Left ventricle myocardium inferior (tissue), 1 donor: ENCODE measurements around the gene FHL5. TPM values are rescaled to one million over a fixed set of nuclear protein-coding genes. Genes with fewer than 3 reads are reported as not detected.

Experiments
- DNase-seq: peaks from one replicate; pipeline ENCODE4 v3.0.0-alpha.2; 2020
- H3K27ac ChIP-seq: fragments of 200-600 bp; replicated peaks from 2 replicates; pipeline ENCODE4 v1.8.0; 2021
- H3K27me3 ChIP-seq: fragments of 200-600 bp; 2 replicates; pipeline ENCODE4 v1.8.0; 2021; ENCODE audit warnings: low read depth
- H3K36me3 ChIP-seq: fragments of 200-600 bp; 2 replicates; pipeline ENCODE4 v1.8.0; 2021
- H3K4me1 ChIP-seq: fragments of 200-600 bp; 2 replicates; pipeline ENCODE4 v1.8.0; 2021
- H3K4me3 ChIP-seq: fragments of 200-600 bp; 2 replicates; pipeline ENCODE4 v1.8.0; 2021; ENCODE audit warnings: mild to moderate bottlenecking, moderate library complexity
- H3K9me3 ChIP-seq: fragments of 200-600 bp; replicated peaks from 2 replicates; pipeline ENCODE4 v1.8.0; 2021
- intact Hi-C: fragments of 100-400 bp; cut with micrococcal nuclease; formaldehyde crosslinking; loops from one replicate; pipeline ENCODE4 v1.11.0; 2022
- total RNA-seq: library from RNA; stranded (reverse); fragmentation: NEBNext Ultra II Directional; extraction: Animal tissue kit (Norgen Biotek cat#: 25700); gene quantifications from one replicate; pipeline ENCODE4 v1.2.1, GENCODE V29; 2021
- TF ChIP-seq, protein P1 (sequence below): fragments of 200-600 bp; IDR thresholded peaks from 2 replicates; pipeline ENCODE4 v1.8.0; 2021; ENCODE audit warnings: antibody characterized with exemption, mild to moderate bottlenecking, borderline replicate concordance
- donor health status: DM: no; HTN: yes; CAD: no; lungs with severe emphysema.

Gene FHL5
- total RNA-seq, 1 donor from 2014 or later = 5.3 TPM

- Histone ChIP-seq H3K9me3 (no peaks in the 10 kb centered on the region), H3K36me3 (no peaks in the 10 kb centered on the region), H3K27me3 (no peaks in the 10 kb centered on the region), H3K4me3 (no peak overlapping the region), H3K27ac (no peak overlapping the region), H3K4me1 (no peaks in the 10 kb centered on the region)
- TF ChIP-seq, protein P1, sequence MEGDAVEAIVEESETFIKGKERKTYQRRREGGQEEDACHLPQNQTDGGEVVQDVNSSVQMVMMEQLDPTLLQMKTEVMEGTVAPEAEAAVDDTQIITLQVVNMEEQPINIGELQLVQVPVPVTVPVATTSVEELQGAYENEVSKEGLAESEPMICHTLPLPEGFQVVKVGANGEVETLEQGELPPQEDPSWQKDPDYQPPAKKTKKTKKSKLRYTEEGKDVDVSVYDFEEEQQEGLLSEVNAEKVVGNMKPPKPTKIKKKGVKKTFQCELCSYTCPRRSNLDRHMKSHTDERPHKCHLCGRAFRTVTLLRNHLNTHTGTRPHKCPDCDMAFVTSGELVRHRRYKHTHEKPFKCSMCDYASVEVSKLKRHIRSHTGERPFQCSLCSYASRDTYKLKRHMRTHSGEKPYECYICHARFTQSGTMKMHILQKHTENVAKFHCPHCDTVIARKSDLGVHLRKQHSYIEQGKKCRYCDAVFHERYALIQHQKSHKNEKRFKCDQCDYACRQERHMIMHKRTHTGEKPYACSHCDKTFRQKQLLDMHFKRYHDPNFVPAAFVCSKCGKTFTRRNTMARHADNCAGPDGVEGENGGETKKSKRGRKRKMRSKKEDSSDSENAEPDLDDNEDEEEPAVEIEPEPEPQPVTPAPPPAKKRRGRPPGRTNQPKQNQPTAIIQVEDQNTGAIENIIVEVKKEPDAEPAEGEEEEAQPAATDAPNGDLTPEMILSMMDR = no peak
- intact Hi-C loops = no loop called here
- no peak for DNase-seq
Observed at GRCh38 chr6:96611342-96611991, 48.5 kb downstream of the FHL5 start.

- TF ChIP-seq, protein P1 = no peak
Observed at GRCh38 chr6:96613291-96613999, 50.5 kb downstream of the FHL5 start.

DNA sequence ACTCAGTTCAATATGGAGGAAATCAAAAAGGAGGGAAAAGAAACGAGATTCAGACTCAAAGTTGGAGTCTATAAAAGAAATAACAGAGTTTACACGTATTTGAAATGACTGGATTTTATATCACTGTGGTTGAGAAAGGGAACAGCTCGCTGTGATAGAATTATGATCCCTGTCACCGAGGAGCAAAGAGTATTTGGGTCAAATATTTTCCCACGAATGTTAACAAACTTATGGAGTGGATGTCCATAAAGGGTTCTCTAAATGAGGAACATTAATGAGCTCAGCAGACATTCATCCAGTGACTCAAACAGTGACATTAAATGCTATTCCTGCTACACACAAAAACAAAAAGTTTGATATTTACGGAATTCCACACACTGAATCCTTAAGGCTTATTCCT lies 57.9 kb downstream of the FHL5 start:
- Histone ChIP-seq H3K4me1 (no peaks in the 10 kb centered on the region), H3K27me3 (no peaks in the 10 kb centered on the region), H3K9me3 (no peaks in the 10 kb centered on the region), H3K4me3 (no peak overlapping the region), H3K27ac (peak overlapping the region; percentile 48), H3K36me3 (no peaks in the 10 kb centered on the region)
- intact Hi-C loops = no loop called here
- DNase-seq = no peak
- TF ChIP-seq, protein P1 = no peak

More at GRCh38 chr6:96613291-96613999, 50.5 kb downstream of the FHL5 start:
- H3K4me3 ChIP-seq = no peak overlapping the region
- no peaks in the 10 kb centered on the region for H3K36me3 ChIP-seq
- H3K9me3 ChIP-seq = no peaks in the 10 kb centered on the region
- H3K27me3 ChIP-seq = no peaks in the 10 kb centered on the region
- intact Hi-C loops = no loop called here
- no peak for DNase-seq
- no peak overlapping the region for H3K27ac ChIP-seq
- H3K4me1 ChIP-seq = no peaks in the 10 kb centered on the region

DNA sequence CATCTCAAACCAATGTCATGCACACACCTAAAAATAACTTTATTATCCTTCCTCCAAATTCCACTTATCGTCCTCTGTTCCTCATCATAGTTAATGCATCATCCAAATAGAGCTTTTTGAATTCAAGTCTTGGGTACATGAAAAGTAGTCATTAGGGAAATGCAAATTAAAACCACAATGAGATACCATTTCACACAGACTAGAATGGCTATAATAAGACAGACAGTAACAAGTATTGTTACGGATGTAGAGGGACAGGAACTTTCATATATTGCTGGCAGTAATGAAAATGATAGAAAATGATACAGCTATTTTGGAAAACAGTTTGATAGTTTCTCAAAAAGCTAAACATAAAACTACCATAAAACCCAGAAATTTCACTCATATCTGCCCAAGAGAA lies 59.1 kb downstream of the FHL5 start:
- Histone ChIP-seq H3K27ac (no peak overlapping the region), H3K4me1 (no peaks in the 10 kb centered on the region), H3K4me3 (no peak overlapping the region), H3K36me3 (no peaks in the 10 kb centered on the region), H3K9me3 (no peaks in the 10 kb centered on the region), H3K27me3 (no peaks in the 10 kb centered on the region)
- no peak for DNase-seq
- intact Hi-C loops = no loop called here
- TF ChIP-seq, protein P1 = no peak

DNA sequence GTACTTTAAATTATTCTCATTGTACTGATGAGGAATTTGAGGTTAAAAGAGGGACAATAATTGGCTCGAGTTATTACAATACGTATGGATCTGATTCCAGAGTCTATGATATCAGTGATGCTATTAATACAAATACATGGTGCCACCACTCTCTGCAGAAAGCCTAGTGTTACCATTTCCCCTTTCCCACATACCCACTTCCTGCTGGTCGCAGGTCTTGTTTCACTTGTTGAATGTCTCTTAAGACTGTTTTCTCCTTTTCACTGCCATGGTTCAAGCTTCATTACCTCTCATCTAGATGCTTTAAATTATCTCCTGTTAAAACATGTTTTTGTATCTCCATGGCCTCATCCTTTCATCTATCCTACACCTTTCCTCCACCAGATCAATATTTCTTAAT lies 62.0 kb downstream of the FHL5 start:
- TF ChIP-seq, protein P1 = no peak
- Histone ChIP-seq H3K27ac (no peak overlapping the region), H3K4me1 (no peaks in the 10 kb centered on the region), H3K9me3 (no peaks in the 10 kb centered on the region), H3K36me3 (no peaks in the 10 kb centered on the region), H3K4me3 (no peak overlapping the region), H3K27me3 (no peaks in the 10 kb centered on the region)
- DNase-seq = no peak
- intact Hi-C loops = loop anchor here (5.0 kb wide), 1 partner anchor 432 kb away; no protein-coding TSS in a partner anchor
